ENCODE results near the gene KIF17. TPM values are rescaled to one million over a fixed set of nuclear protein-coding genes. Genes with fewer than 3 reads are reported as not detected.

Gene KIF17
- total and polyA plus RNA-seq, 4 donors, result 4.1 to 9.6 (median 5.9) TPM

DNA sequence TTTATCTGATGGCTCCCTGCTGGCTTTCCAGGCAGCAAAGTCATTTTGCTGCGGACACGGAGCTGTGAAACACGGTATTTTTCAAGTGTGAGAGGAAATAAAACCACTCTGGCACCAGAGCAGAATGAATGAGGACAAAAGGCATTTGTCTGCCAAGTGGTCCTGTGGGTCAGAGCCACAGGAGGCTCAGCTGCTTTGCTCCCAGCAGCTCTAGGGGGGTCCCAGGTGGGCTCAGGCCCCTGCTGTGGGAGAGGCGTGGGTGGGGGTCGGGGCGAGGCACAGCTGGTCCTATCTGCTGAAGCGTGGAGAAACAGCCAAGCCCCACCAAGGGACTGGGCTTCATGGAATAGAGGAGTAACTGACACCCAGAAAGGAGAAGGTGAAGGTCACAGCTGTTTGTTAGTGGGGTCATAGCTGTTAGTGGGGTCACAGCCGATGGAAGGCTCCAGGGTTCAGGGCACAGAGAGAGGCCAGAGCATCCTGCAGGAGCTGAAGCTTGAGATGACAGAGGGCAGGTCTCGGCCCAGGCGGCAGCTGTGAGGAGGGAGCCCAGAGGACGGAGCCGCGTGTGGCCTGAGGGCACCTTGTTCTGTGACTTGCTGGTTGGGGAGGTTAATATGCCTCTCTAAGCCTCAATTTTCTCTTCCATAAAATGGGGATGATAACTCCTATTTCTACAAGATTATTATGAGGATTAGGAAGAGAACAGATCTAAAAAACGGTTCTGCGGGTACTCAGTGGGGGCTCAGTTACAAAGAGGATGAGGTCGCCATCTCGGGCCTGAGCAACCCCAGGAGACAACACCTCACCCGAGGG lies 7.1 kb downstream of the KIF17 start:
- Histone ChIP-seq H3K4me3 (no peak overlapping the region), H3K27me3 (ENCODE audit: control insufficient read depth in 3 of 3, insufficient read depth in 3 of 3, low read length in 2 of 3) (no peaks in the 10 kb centered on the region), H3K27ac (ENCODE audit: low read depth in 1 of 2, low read length in 1 of 2) (no peak overlapping the region), H3K9me3 (ENCODE audit: control insufficient read depth in 4 of 4, insufficient read depth in 3 of 4, low read length in 3 of 4) (no peaks in the 10 kb centered on the region), H3K4me1 (ENCODE audit: control insufficient read depth in 5 of 5, insufficient read depth in 5 of 5, low read length in 5 of 5) (no peaks in the 10 kb centered on the region), H3K36me3 (ENCODE audit: control insufficient read depth in 4 of 4, insufficient read depth in 4 of 4, low read length in 4 of 4) (no peaks in the 10 kb centered on the region), H3K9ac (ENCODE audit: insufficient read depth in 1 of 2, low read length in 2 of 2) (no peak overlapping the region)
- ATAC-seq (ENCODE audit: insufficient read depth, low FRiP score), result no peak
- TF ChIP-seq, protein P1, sequence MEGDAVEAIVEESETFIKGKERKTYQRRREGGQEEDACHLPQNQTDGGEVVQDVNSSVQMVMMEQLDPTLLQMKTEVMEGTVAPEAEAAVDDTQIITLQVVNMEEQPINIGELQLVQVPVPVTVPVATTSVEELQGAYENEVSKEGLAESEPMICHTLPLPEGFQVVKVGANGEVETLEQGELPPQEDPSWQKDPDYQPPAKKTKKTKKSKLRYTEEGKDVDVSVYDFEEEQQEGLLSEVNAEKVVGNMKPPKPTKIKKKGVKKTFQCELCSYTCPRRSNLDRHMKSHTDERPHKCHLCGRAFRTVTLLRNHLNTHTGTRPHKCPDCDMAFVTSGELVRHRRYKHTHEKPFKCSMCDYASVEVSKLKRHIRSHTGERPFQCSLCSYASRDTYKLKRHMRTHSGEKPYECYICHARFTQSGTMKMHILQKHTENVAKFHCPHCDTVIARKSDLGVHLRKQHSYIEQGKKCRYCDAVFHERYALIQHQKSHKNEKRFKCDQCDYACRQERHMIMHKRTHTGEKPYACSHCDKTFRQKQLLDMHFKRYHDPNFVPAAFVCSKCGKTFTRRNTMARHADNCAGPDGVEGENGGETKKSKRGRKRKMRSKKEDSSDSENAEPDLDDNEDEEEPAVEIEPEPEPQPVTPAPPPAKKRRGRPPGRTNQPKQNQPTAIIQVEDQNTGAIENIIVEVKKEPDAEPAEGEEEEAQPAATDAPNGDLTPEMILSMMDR (IDR thresholded peaks at IDR 0.05; ENCODE audit: control extremely low read depth, extremely low read depth), result no peak
- DNase-seq, result no peak
- WGBS, 2 donors, result 70 to 73% methylated on average over 18 of the region's 18 CpGs

DNA sequence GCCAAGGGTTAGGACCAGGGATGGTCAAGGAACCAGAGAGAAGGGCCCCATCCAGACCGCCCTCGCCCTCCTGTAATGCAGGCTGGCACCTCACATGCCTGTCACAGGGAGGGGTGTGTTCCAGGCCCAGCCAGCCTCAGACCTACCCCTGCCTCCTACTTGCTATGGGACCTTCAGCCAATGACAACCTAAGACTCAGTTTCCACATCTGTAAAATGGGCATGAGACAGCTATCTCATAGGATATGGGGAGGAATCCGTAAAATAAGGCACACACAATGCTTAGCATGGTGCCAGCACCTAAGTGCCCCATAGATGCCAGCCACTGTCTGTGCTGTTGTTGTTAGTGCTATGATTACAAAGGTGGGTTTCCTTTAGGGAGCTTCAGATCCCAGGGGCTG lies 7.9 kb downstream of the KIF17 start:
- H3K9me3 ChIP-seq (ENCODE audit: control insufficient read depth in 4 of 4, insufficient read depth in 3 of 4, low read length in 3 of 4), result no peaks in the 10 kb centered on the region
- H3K4me1 ChIP-seq (ENCODE audit: control insufficient read depth in 5 of 5, insufficient read depth in 5 of 5, low read length in 5 of 5), result no peaks in the 10 kb centered on the region
- ATAC-seq (ENCODE audit: insufficient read depth, low FRiP score) (no peak), DNase-seq (no peak)
- no peak overlapping the region for H3K4me3 ChIP-seq
- no peak overlapping the region for H3K27ac ChIP-seq (ENCODE audit: low read depth in 1 of 2, low read length in 1 of 2)
- no peaks in the 10 kb centered on the region for H3K36me3 ChIP-seq (ENCODE audit: control insufficient read depth in 4 of 4, insufficient read depth in 4 of 4, low read length in 4 of 4)
- no peaks in the 10 kb centered on the region for H3K27me3 ChIP-seq (ENCODE audit: control insufficient read depth in 3 of 3, insufficient read depth in 3 of 3, low read length in 2 of 3)
- WGBS, 2 donors, result 95 to 99% methylated on average over 3 of the region's 3 CpGs
- TF ChIP-seq, protein P1 (IDR thresholded peaks at IDR 0.05; ENCODE audit: control extremely low read depth, extremely low read depth), result no peak
- H3K9ac ChIP-seq (ENCODE audit: insufficient read depth in 1 of 2, low read length in 2 of 2), result no peak overlapping the region

DNA sequence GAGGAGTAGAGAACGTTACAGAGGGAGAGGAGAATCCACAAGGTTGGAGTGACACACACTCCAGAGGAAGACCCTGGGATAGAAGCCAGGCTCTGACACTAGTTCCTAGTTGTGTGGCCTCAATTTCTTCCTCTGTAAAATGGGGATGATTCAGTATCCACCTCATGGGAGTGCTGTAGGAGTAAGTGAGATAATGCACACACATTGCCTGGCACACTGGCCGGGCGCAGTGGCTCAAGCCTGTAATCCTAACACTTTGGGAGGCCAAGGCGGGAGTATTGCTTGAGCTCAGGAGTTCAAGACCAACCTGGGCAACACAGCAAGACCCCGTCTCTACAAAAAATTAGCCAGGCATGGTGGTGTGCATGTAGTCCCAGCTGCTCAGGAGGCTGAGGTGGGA lies 8.9 kb downstream of the KIF17 start:
- Histone ChIP-seq H3K27me3 (ENCODE audit: control insufficient read depth in 3 of 3, insufficient read depth in 3 of 3, low read length in 2 of 3) (no peaks in the 10 kb centered on the region), H3K9ac (ENCODE audit: insufficient read depth in 1 of 2, low read length in 2 of 2) (no peak overlapping the region), H3K27ac (ENCODE audit: low read depth in 1 of 2, low read length in 1 of 2) (no peak overlapping the region), H3K4me1 (ENCODE audit: control insufficient read depth in 5 of 5, insufficient read depth in 5 of 5, low read length in 5 of 5) (no peaks in the 10 kb centered on the region), H3K36me3 (ENCODE audit: control insufficient read depth in 4 of 4, insufficient read depth in 4 of 4, low read length in 4 of 4) (no peaks in the 10 kb centered on the region), H3K9me3 (ENCODE audit: control insufficient read depth in 4 of 4, insufficient read depth in 3 of 4, low read length in 3 of 4) (no peaks in the 10 kb centered on the region), H3K4me3 (no peak overlapping the region)
- ATAC-seq (ENCODE audit: insufficient read depth, low FRiP score) (no peak), DNase-seq (no peak)
- TF ChIP-seq, protein P1 (IDR thresholded peaks at IDR 0.05; ENCODE audit: control extremely low read depth, extremely low read depth), result no peak
- 83 to 88% methylated on average over 5 of the region's 5 CpGs for WGBS, 2 donors

Measured in lung (tissue), 12 donors.